ENCODE data around the gene SDSL.

Gene SDSL

GRCh38 chr12:113463746-113464451, 41.7 kb downstream of the SDSL start:
- TF ChIP-seq SIN3A (IDR thresholded peaks at IDR 0.05; ENCODE audit: borderline replicate concordance, insufficient read depth, low read length) = no peak
- no peak for TF ChIP-seq FOXP2 (optimal IDR thresholded peaks at IDR 0.05; ENCODE audit: borderline replicate concordance, extremely low read depth, extremely low read length, insufficient read depth)
- TF ChIP-seq TAF1 (IDR thresholded peaks at IDR 0.05; ENCODE audit: borderline replicate concordance, insufficient read depth, low read length) = no peak
- TF ChIP-seq POLR2AphosphoS5 (IDR thresholded peaks at IDR 0.05; ENCODE audit: low read depth, low read length) = no peak
- no peak for TF ChIP-seq REST (IDR thresholded peaks at IDR 0.05; ENCODE audit: insufficient read depth in 1 of 2, low read depth in 2 of 2, low read length in 2 of 2)

GRCh38 chr12:113464452-113464775, 42.2 kb downstream of the SDSL start:
- TF ChIP-seq REST (IDR thresholded peaks at IDR 0.05; ENCODE audit: insufficient read depth in 1 of 2, low read depth in 2 of 2, low read length in 2 of 2) (no peak), SIN3A (IDR thresholded peaks at IDR 0.05; ENCODE audit: borderline replicate concordance, insufficient read depth, low read length) (no peak)

GRCh38 chr12:113464852-113465719, 42.9 kb downstream of the SDSL start:
- TF ChIP-seq TAF1 (IDR thresholded peaks at IDR 0.05; ENCODE audit: borderline replicate concordance, insufficient read depth, low read length) = no peak
- TF ChIP-seq FOXP2 (optimal IDR thresholded peaks at IDR 0.05; ENCODE audit: borderline replicate concordance, extremely low read depth, extremely low read length, insufficient read depth) = no peak
- no peak for TF ChIP-seq SIN3A (IDR thresholded peaks at IDR 0.05; ENCODE audit: borderline replicate concordance, insufficient read depth, low read length)
- no peak for TF ChIP-seq REST (IDR thresholded peaks at IDR 0.05; ENCODE audit: insufficient read depth in 1 of 2, low read depth in 2 of 2, low read length in 2 of 2)
- no peak for TF ChIP-seq POLR2AphosphoS5 (IDR thresholded peaks at IDR 0.05; ENCODE audit: low read depth, low read length)

GRCh38 chr12:113465808-113466453, 43.8 kb downstream of the SDSL start:
- no peak for TF ChIP-seq TAF1 (IDR thresholded peaks at IDR 0.05; ENCODE audit: borderline replicate concordance, insufficient read depth, low read length)
- no peak for TF ChIP-seq POLR2AphosphoS5 (IDR thresholded peaks at IDR 0.05; ENCODE audit: low read depth, low read length)
- TF ChIP-seq SIN3A (IDR thresholded peaks at IDR 0.05; ENCODE audit: borderline replicate concordance, insufficient read depth, low read length) = no peak
- no peak for TF ChIP-seq FOXP2 (optimal IDR thresholded peaks at IDR 0.05; ENCODE audit: borderline replicate concordance, extremely low read depth, extremely low read length, insufficient read depth)
- no peak for TF ChIP-seq REST (IDR thresholded peaks at IDR 0.05; ENCODE audit: insufficient read depth in 1 of 2, low read depth in 2 of 2, low read length in 2 of 2)
